Stomach (tissue), 9 donors: Measurements from ENCODE around the gene GPR158. TPM values are rescaled to one million over a fixed set of nuclear protein-coding genes. Genes with fewer than 3 reads are reported as not detected.

Experiments used
- DNase-seq, 2 donors: peaks; one replicate each; pipeline versions ENCODE4 v3.0.0 to v3.0.0-alpha.2; 2013 to 2019
- H3K27ac ChIP-seq, 5 donors: fragments of 200-600 bp in 4 of 5; sonication (generic) in 4 of 5; one replicate each; pipeline ENCODE4 v1.5.1; 2013 to 2019; ENCODE audit warnings: mild to moderate bottlenecking in 1 of 5, moderate library complexity in 1 of 5
- H3K27me3 ChIP-seq, 3 donors: fragments of 200-600 bp; sonication (generic); one replicate each; pipeline ENCODE4 v1.5.1; 2017 to 2019; ENCODE audit warnings: mixed run types in 1 of 3
- H3K36me3 ChIP-seq, 4 donors: fragments of 200-600 bp; sonication (generic); 1 replicate in 3 of 4; 2 replicates in 1 of 4; pipeline ENCODE4 v1.5.1; 2016 to 2019
- H3K4me1 ChIP-seq, 4 donors: fragments of 200-600 bp; sonication (generic); one replicate each; pipeline ENCODE4 v1.5.1; 2016 to 2019
- H3K4me3 ChIP-seq, 4 donors: fragments of 200-600 bp; sonication (generic) in 3 of 4; one replicate each; pipeline ENCODE4 v1.5.1; 2016 to 2019; ENCODE audit warnings: mild to moderate bottlenecking in 1 of 4
- H3K9me3 ChIP-seq, 4 donors: fragments of 200-600 bp; sonication (generic); one replicate each; pipeline ENCODE4 v1.5.1; 2016 to 2019
- CTCF ChIP-seq, 7 experiments: fragments of 450-650 bp in 4 of 7; fragments of 200-600 bp in 3 of 7; sonication (generic) in 3 of 7; IDR thresholded peaks; one replicate each; pipeline ENCODE4 v1.5.1; 2016 to 2019; ENCODE audit warnings: antibody characterized with exemption in 7 of 7, control low read depth in 2 of 7, mild to moderate bottlenecking in 1 of 7
- EP300 ChIP-seq: sonication (generic); formaldehyde crosslinking; IDR thresholded peaks from one replicate; pipeline ENCODE4 v1.6.1; 2017; ENCODE audit warnings: antibody characterized with exemption
- POLR2A ChIP-seq, 4 donors: fragments of 450-650 bp; IDR thresholded peaks; one replicate each; pipeline ENCODE4 v1.6.1; 2016; ENCODE audit warnings: antibody characterized with exemption in 4 of 4, control low read depth in 2 of 4, mild to moderate bottlenecking in 1 of 4, moderate library complexity in 1 of 4
- POLR2AphosphoS5 ChIP-seq, 3 donors: sonication (generic); formaldehyde crosslinking; IDR thresholded peaks; one replicate each; pipeline ENCODE4 v1.6.1; 2016; ENCODE audit warnings: antibody characterized with exemption in 3 of 3
- WGBS, 5 donors: extraction: QIAGEN DNeasy Blood & Tissue Kit in 3 of 5; methylation state at CpG; one replicate each; pipeline versions ENCODE4 v1.1.5 to v1.1.7; 2013 to 2018; 5-methylcytosine and 5-hydroxymethylcytosine counted together
- intact Hi-C: fragments of 100-400 bp; cut with DNase I; formaldehyde crosslinking; loops from one replicate; pipeline ENCODE4 v1.15.1; 2023; ENCODE audit warnings: low total_unique reads
- polyA plus RNA-seq, 3 donors: library from polyadenylated mRNA; stranded (reverse); fragments of 200-250 nt; gene quantifications; one replicate each; pipeline ENCODE4 v1.2.3, GENCODE V29; 2013
- total RNA-seq, 5 donors: library from RNA; depleted of rRNA; stranded (reverse); fragments of >200 nt; gene quantifications; one replicate each; pipeline versions ENCODE4 v1.1.0 to v1.2.3, GENCODE V29; 2014 to 2016
- donor health status: healthy with polysubstance abuse.
- donor health status: Bipolar disorder and iron deficiency.
- donor health status: healthy.

The GPR158 gene
- total and polyA plus RNA-seq, 8 donors = 0.05 to 1.1 (median 0.20) TPM; not detected in 4

- Histone ChIP-seq H3K27me3 (no peaks in the 10 kb centered on the region), H3K27ac (no peak overlapping the region), H3K36me3 (no peaks in the 10 kb centered on the region), H3K4me3 (no peak overlapping the region), H3K9me3 (peaks cover 0 to 18% (median 7%) of the 10 kb centered on the region in 4 donors), H3K4me1 (no peaks in the 10 kb centered on the region)
- DNase-seq = no peak
- WGBS, 5 donors = 15 to 31% (median 25%) methylated on average over 4 of the region's 4 CpGs
- TF ChIP-seq EP300 = no peak
- intact Hi-C loops = no loop called here
Measured at GRCh38 chr10:25455980-25456567, 281.3 kb downstream of the GPR158 start.

GRCh38 chr10:25457552-25457951, 282.8 kb downstream of the GPR158 start:
- intact Hi-C loops = no loop called here
- peaks cover 0 to 12% (median 6%) of the 10 kb centered on the region in 4 donors for H3K9me3 ChIP-seq
- no peak overlapping the region for H3K27ac ChIP-seq
- H3K4me1 ChIP-seq = no peaks in the 10 kb centered on the region
- no peak overlapping the region for H3K4me3 ChIP-seq
- 69 to 90% (median 87%) methylated on average over 2 of the region's 2 CpGs for WGBS, 5 donors
- no peaks in the 10 kb centered on the region for H3K27me3 ChIP-seq
- no peaks in the 10 kb centered on the region for H3K36me3 ChIP-seq
- TF ChIP-seq EP300 = no peak
- no peak for TF ChIP-seq POLR2A (IDR thresholded peaks at IDR 0.05)
- TF ChIP-seq POLR2AphosphoS5 (IDR thresholded peaks at IDR 0.05) = no peak
- no peak for TF ChIP-seq CTCF (IDR thresholded peaks at IDR 0.05)
- no peak for DNase-seq

GRCh38 chr10:25465582-25466372, 291.0 kb downstream of the GPR158 start:
- no peak for TF ChIP-seq POLR2A (IDR thresholded peaks at IDR 0.05)
- TF ChIP-seq POLR2AphosphoS5 (IDR thresholded peaks at IDR 0.05) = no peak
- TF ChIP-seq EP300 = no peak
- no peak for TF ChIP-seq CTCF (IDR thresholded peaks at IDR 0.05)
- H3K36me3 ChIP-seq = no peaks in the 10 kb centered on the region
- DNase-seq = no peak
- no peak overlapping the region for H3K27ac ChIP-seq
- intact Hi-C loops = no loop called here
- 86 to 94% (median 88%) methylated on average over 20 of the region's 20 CpGs for WGBS, 5 donors
- H3K4me1 ChIP-seq = no peaks in the 10 kb centered on the region
- no peaks in the 10 kb centered on the region for H3K27me3 ChIP-seq
- no peak overlapping the region for H3K4me3 ChIP-seq
- no peaks in the 10 kb centered on the region for H3K9me3 ChIP-seq

- TF ChIP-seq EP300 (no peak), POLR2AphosphoS5 (IDR thresholded peaks at IDR 0.05) (no peak), CTCF (IDR thresholded peaks at IDR 0.05) (no peak), POLR2A (IDR thresholded peaks at IDR 0.05) (no peak)
- H3K4me3 ChIP-seq = no peak overlapping the region
- no peaks in the 10 kb centered on the region for H3K9me3 ChIP-seq
- 59 to 69% (median 63%) methylated on average over 8 of the region's 8 CpGs for WGBS, 5 donors
- H3K4me1 ChIP-seq = no peaks in the 10 kb centered on the region
- no peak overlapping the region for H3K27ac ChIP-seq
- H3K27me3 ChIP-seq = no peaks in the 10 kb centered on the region
- DNase-seq = no peak
- intact Hi-C loops = no loop called here
- no peaks in the 10 kb centered on the region for H3K36me3 ChIP-seq
Measured at GRCh38 chr10:25467881-25468280, 293.1 kb downstream of the GPR158 start.

GRCh38 chr10:25481467-25481866, 306.7 kb downstream of the GPR158 start:
- intact Hi-C loops = no loop called here
- no peaks in the 10 kb centered on the region for H3K36me3 ChIP-seq
- TF ChIP-seq POLR2A (IDR thresholded peaks at IDR 0.05) (no peak), POLR2AphosphoS5 (IDR thresholded peaks at IDR 0.05) (no peak), EP300 (no peak), CTCF (IDR thresholded peaks at IDR 0.05) (no peak)

More at GRCh38 chr10:25481467-25481866, 306.7 kb downstream of the GPR158 start:
- no peak overlapping the region for H3K27ac ChIP-seq
- no peak overlapping the region for H3K4me3 ChIP-seq
- WGBS, 5 donors = 79 to 84% (median 83%) methylated on average over 3 of the region's 3 CpGs
- H3K4me1 ChIP-seq = no peaks in the 10 kb centered on the region
- no peak for DNase-seq
- H3K9me3 ChIP-seq = peaks cover 0 to 10% (median 5%) of the 10 kb centered on the region in 4 donors
- H3K27me3 ChIP-seq = no peaks in the 10 kb centered on the region
